Endothelial cell of umbilical vein (primary cell): ENCODE results near the gene PDGFRB. TPM values are rescaled to one million over a fixed set of nuclear protein-coding genes. Genes with fewer than 3 reads are reported as not detected.

ENCODE experiments used
- BruUV-seq: library from RNA; stranded (reverse); fragments of 400-500 nt; replicated peaks from 2 replicates; lab custom pipeline; 2021; lab: Mats Ljungman, UMichigan
- CTCF ChIA-PET: fragments of 300-600, 350-600 bp; sonication (Branson Sonifier 250); formaldehyde crosslinking; loops from one replicate; lab custom pipeline; 2021; ENCODE audit warnings: antibody characterized with exemption, inconsistent platforms; lab: Charles Lee
- POLR2A ChIA-PET: fragments of 300-600, 350-600 bp; sonication (Branson Sonifier 250); formaldehyde crosslinking; loops from one replicate; lab custom pipeline; 2021; ENCODE audit warnings: antibody characterized with exemption, inconsistent platforms; lab: Charles Lee
- DNase-seq: peaks from one replicate; pipeline ENCODE4 v3.0.0-alpha.2; 2011; ENCODE audit warnings: low read depth, low spot score
- FAIRE-seq: peaks from 2 replicates; lab custom pipeline; 2011; peaks lifted over from hg19 to GRCh38; lab: Jason Lieb, UNC
- H2AFZ ChIP-seq: 2 replicates; pipeline ENCODE4 v1.6.0; 2012; ENCODE audit warnings: low read depth, low read length, control low read depth, inconsistent platforms
- H3K27ac ChIP-seq: 2 replicates; pipeline ENCODE4 v1.5.1; 2011; ENCODE audit warnings: low read depth, mild to moderate bottlenecking, control low read depth, low read length, moderate library complexity; ENCODE audit not compliant: insufficient read depth
- H3K27me3 ChIP-seq, 2 experiments: 2 replicates each; pipeline versions ENCODE4 v1.6.0 to v1.6.1; 2011; ENCODE audit warnings: low read length in 2 of 2, mixed read lengths in 1 of 2; ENCODE audit not compliant: control insufficient read depth in 2 of 2, insufficient read depth in 2 of 2
- H3K36me3 ChIP-seq, 2 experiments: 2 replicates in 1 of 2; 3 replicates in 1 of 2; pipeline ENCODE4 v1.5.1; 2011; ENCODE audit warnings: low read length in 2 of 2, mild to moderate bottlenecking in 1 of 2, moderate library complexity in 1 of 2; ENCODE audit not compliant: control insufficient read depth in 2 of 2, insufficient read depth in 2 of 2; ENCODE audit errors: extremely low read depth in 1 of 2
- H3K4me1 ChIP-seq: 3 replicates; pipeline ENCODE4 v1.5.1; 2011; ENCODE audit warnings: mild to moderate bottlenecking, low read length; ENCODE audit not compliant: control insufficient read depth, insufficient read depth; ENCODE audit errors: extremely low read depth
- H3K4me2 ChIP-seq: 2 replicates; pipeline ENCODE4 v1.6.1; 2011; ENCODE audit warnings: low read length, control low read depth, mixed read lengths; ENCODE audit not compliant: insufficient read depth
- H3K4me3 ChIP-seq, 3 experiments: fragments of 200-600 bp in 1 of 3; sonication (generic), shearing (Covaris generic) in 1 of 3; replicated peaks in 1 of 3; 2 replicates each; pipeline ENCODE4 v1.5.1; 2011 to 2016; ENCODE audit warnings: control low read depth in 3 of 3, low read length in 3 of 3, mild to moderate bottlenecking in 2 of 3, inconsistent platforms in 1 of 3, low read depth in 1 of 3, moderate library complexity in 1 of 3; ENCODE audit not compliant: insufficient read depth in 1 of 3
- H3K79me2 ChIP-seq: 2 replicates; pipeline ENCODE4 v1.6.0; 2012; ENCODE audit warnings: low read length, inconsistent platforms; ENCODE audit not compliant: control insufficient read depth, insufficient read depth
- H3K9ac ChIP-seq: replicated peaks from 2 replicates; pipeline ENCODE3; 2011; ENCODE audit warnings: low read length, control low read depth; ENCODE audit not compliant: insufficient read depth; ENCODE audit errors: extremely low read depth
- H3K9me1 ChIP-seq: replicated peaks from 3 replicates; pipeline ENCODE4 v1.6.0; 2011; ENCODE audit warnings: mild to moderate bottlenecking, low read length; ENCODE audit not compliant: control insufficient read depth, insufficient read depth; ENCODE audit errors: extremely low read depth
- H3K9me3 ChIP-seq: replicated peaks from 2 replicates; pipeline ENCODE4 v1.5.1; 2012; ENCODE audit warnings: low read length, inconsistent platforms; ENCODE audit not compliant: control insufficient read depth, insufficient read depth
- H4K20me1 ChIP-seq: replicated peaks from 2 replicates; pipeline ENCODE3; 2011; ENCODE audit warnings: mild to moderate bottlenecking, low read length; ENCODE audit not compliant: control insufficient read depth, insufficient read depth; ENCODE audit errors: extremely low read depth
- CTCF ChIP-seq, 2 donors: IDR thresholded peaks; 1 replicate in 1 of 2; 2 replicates in 1 of 2; pipeline ENCODE4 v1.5.1; 2011; ENCODE audit warnings: low read length in 2 of 2, mild to moderate bottlenecking in 2 of 2, moderate library complexity in 2 of 2, control low read depth in 1 of 2, inconsistent platforms in 1 of 2, low read depth in 1 of 2; ENCODE audit not compliant: insufficient read depth in 1 of 2; ENCODE audit errors: extremely low read depth in 1 of 2
- EZH2 ChIP-seq: IDR thresholded peaks from 2 replicates; pipeline ENCODE4 v1.6.1; 2012; ENCODE audit warnings: borderline replicate concordance, low read depth, mild to moderate bottlenecking, moderate library complexity, low read length, inconsistent platforms; ENCODE audit not compliant: severe bottlenecking
- FOS ChIP-seq: IDR thresholded peaks from 2 replicates; pipeline ENCODE4 v1.6.1; 2011; ENCODE audit warnings: mild to moderate bottlenecking, low read length, moderate library complexity, borderline replicate concordance; ENCODE audit not compliant: insufficient read depth
- GATA2 ChIP-seq: IDR thresholded peaks from 2 replicates; pipeline ENCODE4 v1.7.0; 2011; ENCODE audit warnings: low read depth, mild to moderate bottlenecking, moderate library complexity, mixed read lengths, low read length; ENCODE audit not compliant: insufficient read length, insufficient read depth
- JUN ChIP-seq: IDR thresholded peaks from 2 replicates; pipeline ENCODE4 v1.6.1; 2011; ENCODE audit warnings: borderline replicate concordance, low read depth; ENCODE audit not compliant: insufficient read length, insufficient read depth
- MAX ChIP-seq: IDR thresholded peaks from 2 replicates; pipeline ENCODE4 v1.6.1; 2011; ENCODE audit not compliant: insufficient read depth, insufficient read length
- MYC ChIP-seq: IDR thresholded peaks from one replicate; pipeline ENCODE4 v1.6.1; 2011; ENCODE audit warnings: mild to moderate bottlenecking, low read depth, low read length
- POLR2A ChIP-seq: IDR thresholded peaks from 2 replicates; pipeline ENCODE4 v1.6.1; 2012; ENCODE audit warnings: low read depth, mild to moderate bottlenecking, control low read depth, low read length
- POLR2AphosphoS5 ChIP-seq: IDR thresholded peaks from 2 replicates; pipeline ENCODE4 v1.6.1; 2012; ENCODE audit warnings: low read depth, mild to moderate bottlenecking, control low read depth, low read length, moderate library complexity; ENCODE audit not compliant: insufficient read depth
- dilution Hi-C: fragments of 300-500 bp; cut with MboI; formaldehyde crosslinking; loops from one replicate; pipeline ENCODE4 v1.15.0; 2019; ENCODE audit warnings: low sequenced_read_pairs; ENCODE audit not compliant: extremely low pct_ligation_motif_present
- intact Hi-C: fragments of 100-400 bp; cut with micrococcal nuclease; formaldehyde crosslinking; loops from one replicate; pipeline ENCODE4 v1.10.0; 2022
- polyA plus RNA-seq, 4 experiments: library from polyadenylated mRNA; depleted of rRNA in 3 of 4; stranded (reverse) in 3 of 4; unstranded in 1 of 4; fragments of >200 nt; gene quantifications; 2 replicates each; pipeline versions ENCODE4 v1.2.1 to v1.2.3, GENCODE V29; 2011 to 2012; ENCODE audit warnings: missing spikeins in 1 of 4
- total RNA-seq: library from RNA; stranded (reverse); gene quantifications from 2 replicates; pipeline ENCODE4 v1.2.3, GENCODE V29; 2021

Gene PDGFRB
- total and polyA plus RNA-seq, 2 donors (not counting 3 experiments of a cell fraction or from before 2014, with no cell fraction given), result 1.4 to 1.7 TPM

- no peaks in the 10 kb centered on the region for H3K9me3 ChIP-seq
- H3K4me1 ChIP-seq, result peaks cover 9% of the 10 kb centered on the region
- no peak for TF ChIP-seq MAX
- no peak for TF ChIP-seq POLR2A
- TF ChIP-seq EZH2, result no peak
- TF ChIP-seq POLR2AphosphoS5, result no peak
- TF ChIP-seq JUN, result no peak
- TF ChIP-seq FOS, result no peak
- no peak for TF ChIP-seq MYC
- no peak for TF ChIP-seq GATA2
- no peak for TF ChIP-seq CTCF (IDR thresholded peaks at IDR 0.05; ENCODE audit: extremely low read depth in 1 of 2, insufficient read depth in 1 of 2, low read depth in 1 of 2, low read length in 2 of 2)
- dilution Hi-C loops (no loop called here), intact Hi-C loops (no loop called here)
- FAIRE-seq, result no peak
- H3K27ac ChIP-seq, result no peak overlapping the region
- H3K36me3 ChIP-seq, result no peaks in the 10 kb centered on the region
- H3K79me2 ChIP-seq, result no peaks in the 10 kb centered on the region
- H3K4me3 ChIP-seq, result no peak overlapping the region
- H2AFZ ChIP-seq, result no peak overlapping the region
- BruUV-seq, result no TSS peak
- ChIA-PET POLR2A (no interaction called here), CTCF (interaction anchor here (2.4 kb wide), 1 partner anchor 282 kb away, joined by 8 read pairs; no protein-coding TSS in a partner anchor)
- H3K9ac ChIP-seq, result no peak overlapping the region
- no peak for DNase-seq
- no peak overlapping the region for H3K4me2 ChIP-seq
- H3K9me1 ChIP-seq, result no peaks in the 10 kb centered on the region
- H4K20me1 ChIP-seq, result no peaks in the 10 kb centered on the region
- no peaks in the 10 kb centered on the region for H3K27me3 ChIP-seq
Observed at GRCh38 chr5:150120062-150120441, 35.6 kb downstream of the PDGFRB start.
